Body of pancreas (tissue), 4 donors: Measurements from ENCODE around the gene DPP9.

ENCODE experiments used
- CTCF ChIP-seq, 7 experiments: fragments of 450-650 bp in 4 of 7; fragments of 200-600 bp in 3 of 7; sonication (generic) in 3 of 7; IDR thresholded peaks; one replicate each; pipeline ENCODE4 v1.5.1; 2016 to 2019; ENCODE audit warnings: antibody characterized with exemption in 7 of 7
- POLR2A ChIP-seq, 3 donors: fragments of 450-650 bp; IDR thresholded peaks; one replicate each; pipeline ENCODE4 v1.6.1; 2016; ENCODE audit warnings: antibody characterized with exemption in 3 of 3, mild to moderate bottlenecking in 2 of 3

GRCh38 chr19:4636761-4637160 lies 86.9 kb downstream of the DPP9 start:
- TF ChIP-seq POLR2A (IDR thresholded peaks at IDR 0.05) (no peak), CTCF (IDR thresholded peaks at IDR 0.05) (no peak)
